Measurements from ENCODE around the gene EXOC8. TPM values are rescaled to one million over a fixed set of nuclear protein-coding genes. Genes with fewer than 3 reads are reported as not detected.
A peak's percentile ranks its signal among the peaks of the same experiment; 100 is the strongest.

Gene EXOC8
- total and polyA plus RNA-seq, 2 of the 13 experiments (the other 11 are each of a cell fraction or from before 2014, with no cell fraction given) = 2.1 to 7.9 TPM

DNA sequence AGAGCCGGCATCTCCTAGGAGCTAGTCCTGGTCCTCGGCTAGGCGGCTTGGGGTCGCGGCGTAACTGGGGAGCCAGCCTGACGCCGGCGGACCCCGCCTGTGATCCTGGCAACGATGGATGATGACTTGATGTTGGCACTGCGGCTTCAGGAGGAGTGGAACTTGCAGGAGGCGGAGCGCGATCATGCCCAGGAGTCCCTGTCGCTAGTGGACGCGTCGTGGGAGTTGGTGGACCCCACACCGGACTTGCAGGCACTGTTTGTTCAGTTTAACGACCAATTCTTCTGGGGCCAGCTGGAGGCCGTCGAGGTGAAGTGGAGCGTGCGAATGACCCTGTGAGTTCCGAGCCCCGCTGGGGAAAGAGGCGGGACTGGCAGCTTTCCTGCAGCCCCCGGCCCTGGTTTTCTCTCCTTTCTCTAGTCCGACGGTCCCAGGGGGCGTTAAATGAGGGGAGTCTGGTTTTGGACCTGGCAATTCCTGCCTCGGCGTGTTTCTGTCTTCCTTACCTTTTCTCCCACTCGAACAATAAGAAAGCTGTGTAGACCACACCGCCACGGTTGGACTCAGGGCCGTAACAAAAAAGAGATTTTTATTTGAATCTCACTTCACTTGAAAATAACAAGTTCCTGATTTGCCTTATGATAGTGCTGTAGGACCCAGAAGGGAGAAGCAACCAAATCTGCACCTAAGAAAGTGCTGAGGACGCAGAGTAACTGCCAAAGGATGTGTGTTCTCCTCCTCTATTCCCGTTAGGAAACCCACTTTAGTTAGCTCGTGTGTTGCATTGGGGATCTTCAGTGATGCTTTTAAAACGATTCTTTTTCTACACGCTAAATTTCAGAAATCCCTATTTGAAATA, 847 bp upstream of the EXOC8 start, which contains the start of gene SPRTN (continued):
- TF ChIP-seq, protein P1, sequence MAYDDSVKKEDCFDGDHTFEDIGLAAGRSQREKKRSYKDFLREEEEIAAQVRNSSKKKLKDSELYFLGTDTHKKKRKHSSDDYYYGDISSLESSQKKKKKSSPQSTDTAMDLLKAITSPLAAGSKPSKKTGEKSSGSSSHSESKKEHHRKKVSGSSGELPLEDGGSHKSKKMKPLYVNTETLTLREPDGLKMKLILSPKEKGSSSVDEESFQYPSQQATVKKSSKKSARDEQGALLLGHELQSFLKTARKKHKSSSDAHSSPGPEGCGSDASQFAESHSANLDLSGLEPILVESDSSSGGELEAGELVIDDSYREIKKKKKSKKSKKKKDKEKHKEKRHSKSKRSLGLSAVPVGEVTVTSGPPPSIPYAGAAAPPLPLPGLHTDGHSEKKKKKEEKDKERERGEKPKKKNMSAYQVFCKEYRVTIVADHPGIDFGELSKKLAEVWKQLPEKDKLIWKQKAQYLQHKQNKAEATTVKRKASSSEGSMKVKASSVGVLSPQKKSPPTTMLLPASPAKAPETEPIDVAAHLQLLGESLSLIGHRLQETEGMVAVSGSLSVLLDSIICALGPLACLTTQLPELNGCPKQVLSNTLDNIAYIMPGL (CRISPR knock-in tag; IDR thresholded peaks at IDR 0.05; ENCODE audit: borderline replicate concordance in 1 of 2, low read depth in 1 of 2) = no peak; a peak in 1 of 4 replicates
- TF ChIP-seq CENPX (CRISPR knock-in tag; IDR thresholded peaks at IDR 0.05) (no peak), ZNF230 (CRISPR knock-in tag; IDR thresholded peaks at IDR 0.05) (no peak), ZFP36 (IDR thresholded peaks at IDR 0.05; ENCODE audit: borderline replicate concordance, low read depth, low read length, partially characterized antibody) (no peak), PBX3 (CRISPR knock-in tag; IDR thresholded peaks at IDR 0.05; ENCODE audit: borderline replicate concordance) (no peak), ZNF841 (CRISPR knock-in tag; IDR thresholded peaks at IDR 0.05; ENCODE audit: borderline replicate concordance) (no peak), KLF12 (CRISPR knock-in tag; IDR thresholded peaks at IDR 0.05; ENCODE audit: borderline replicate concordance) (0 out of 2 replicates have a peak, but pooled peaks have one; percentile 50), NFATC3 (CRISPR knock-in tag; IDR thresholded peaks at IDR 0.05) (no peak), GZF1 (CRISPR knock-in tag; IDR thresholded peaks at IDR 0.05) (no peak), ATRX (CRISPR knock-in tag; IDR thresholded peaks at IDR 0.05; ENCODE audit: borderline replicate concordance) (no peak), TMF1 (CRISPR knock-in tag; IDR thresholded peaks at IDR 0.05; ENCODE audit: low read depth) (no peak), GABPA (IDR thresholded peaks at IDR 0.05; ENCODE audit: low read depth, low read length) (no peak), GABPA (CRISPR knock-in tag; IDR thresholded peaks at IDR 0.05; ENCODE audit: low read depth) (no peak), ZKSCAN8 (CRISPR knock-in tag; IDR thresholded peaks at IDR 0.05; ENCODE audit: borderline replicate concordance) (no peak), ZNF484 (CRISPR knock-in tag; IDR thresholded peaks at IDR 0.05; ENCODE audit: borderline replicate concordance, low read depth) (no peak), DZIP1 (CRISPR knock-in tag; IDR thresholded peaks at IDR 0.05) (no peak), HMG20B (CRISPR knock-in tag; conservative IDR thresholded peaks at IDR 0.05) (no peak)
- TF ChIP-seq, protein P2, sequence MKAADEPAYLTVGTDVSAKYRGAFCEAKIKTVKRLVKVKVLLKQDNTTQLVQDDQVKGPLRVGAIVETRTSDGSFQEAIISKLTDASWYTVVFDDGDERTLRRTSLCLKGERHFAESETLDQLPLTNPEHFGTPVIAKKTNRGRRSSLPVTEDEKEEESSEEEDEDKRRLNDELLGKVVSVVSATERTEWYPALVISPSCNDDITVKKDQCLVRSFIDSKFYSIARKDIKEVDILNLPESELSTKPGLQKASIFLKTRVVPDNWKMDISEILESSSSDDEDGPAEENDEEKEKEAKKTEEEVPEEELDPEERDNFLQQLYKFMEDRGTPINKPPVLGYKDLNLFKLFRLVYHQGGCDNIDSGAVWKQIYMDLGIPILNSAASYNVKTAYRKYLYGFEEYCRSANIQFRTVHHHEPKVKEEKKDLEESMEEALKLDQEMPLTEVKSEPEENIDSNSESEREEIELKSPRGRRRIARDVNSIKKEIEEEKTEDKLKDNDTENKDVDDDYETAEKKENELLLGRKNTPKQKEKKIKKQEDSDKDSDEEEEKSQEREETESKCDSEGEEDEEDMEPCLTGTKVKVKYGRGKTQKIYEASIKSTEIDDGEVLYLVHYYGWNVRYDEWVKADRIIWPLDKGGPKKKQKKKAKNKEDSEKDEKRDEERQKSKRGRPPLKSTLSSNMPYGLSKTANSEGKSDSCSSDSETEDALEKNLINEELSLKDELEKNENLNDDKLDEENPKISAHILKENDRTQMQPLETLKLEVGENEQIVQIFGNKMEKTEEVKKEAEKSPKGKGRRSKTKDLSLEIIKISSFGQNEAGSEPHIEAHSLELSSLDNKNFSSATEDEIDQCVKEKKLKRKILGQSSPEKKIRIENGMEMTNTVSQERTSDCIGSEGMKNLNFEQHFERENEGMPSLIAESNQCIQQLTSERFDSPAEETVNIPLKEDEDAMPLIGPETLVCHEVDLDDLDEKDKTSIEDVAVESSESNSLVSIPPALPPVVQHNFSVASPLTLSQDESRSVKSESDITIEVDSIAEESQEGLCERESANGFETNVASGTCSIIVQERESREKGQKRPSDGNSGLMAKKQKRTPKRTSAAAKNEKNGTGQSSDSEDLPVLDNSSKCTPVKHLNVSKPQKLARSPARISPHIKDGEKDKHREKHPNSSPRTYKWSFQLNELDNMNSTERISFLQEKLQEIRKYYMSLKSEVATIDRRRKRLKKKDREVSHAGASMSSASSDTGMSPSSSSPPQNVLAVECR (CRISPR knock-in tag; IDR thresholded peaks at IDR 0.05; ENCODE audit: borderline replicate concordance) = no peak; the same call in 1 of the 2 replicates

All from HepG2 (cell line).